ENCODE results near the gene PDE3A.
A peak's percentile ranks its signal among the peaks of the same experiment; 100 is the strongest.

Gene PDE3A

DNA sequence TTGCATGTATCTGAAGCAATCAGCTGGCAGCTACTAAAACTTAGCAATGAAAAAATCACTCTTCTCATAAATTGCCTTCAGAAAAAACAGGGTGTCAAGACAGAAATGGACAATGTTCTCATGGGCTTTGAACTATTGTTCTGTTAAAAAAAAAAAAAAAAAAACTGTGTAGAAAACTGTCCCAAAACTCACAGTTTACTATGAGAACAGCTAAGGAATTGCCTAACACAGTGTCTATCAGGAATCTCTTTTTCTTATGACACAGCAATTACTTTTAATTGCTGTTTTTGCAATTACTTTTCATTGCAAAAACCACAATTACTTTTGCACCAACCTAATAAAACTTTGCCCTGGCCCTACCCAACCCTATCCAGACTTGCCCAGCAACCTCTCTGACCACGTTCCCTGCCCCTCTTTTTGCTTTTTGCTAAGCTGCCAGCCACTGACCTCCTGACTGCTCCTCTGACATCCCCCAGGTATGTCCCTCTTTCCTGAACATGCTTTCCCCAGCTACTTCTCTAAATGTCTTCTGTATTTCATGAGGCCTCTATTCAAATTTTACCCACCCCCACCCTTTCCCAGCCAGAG is 258.8 kb downstream of the PDE3A start:
- FAIRE-seq: no peak

DNA sequence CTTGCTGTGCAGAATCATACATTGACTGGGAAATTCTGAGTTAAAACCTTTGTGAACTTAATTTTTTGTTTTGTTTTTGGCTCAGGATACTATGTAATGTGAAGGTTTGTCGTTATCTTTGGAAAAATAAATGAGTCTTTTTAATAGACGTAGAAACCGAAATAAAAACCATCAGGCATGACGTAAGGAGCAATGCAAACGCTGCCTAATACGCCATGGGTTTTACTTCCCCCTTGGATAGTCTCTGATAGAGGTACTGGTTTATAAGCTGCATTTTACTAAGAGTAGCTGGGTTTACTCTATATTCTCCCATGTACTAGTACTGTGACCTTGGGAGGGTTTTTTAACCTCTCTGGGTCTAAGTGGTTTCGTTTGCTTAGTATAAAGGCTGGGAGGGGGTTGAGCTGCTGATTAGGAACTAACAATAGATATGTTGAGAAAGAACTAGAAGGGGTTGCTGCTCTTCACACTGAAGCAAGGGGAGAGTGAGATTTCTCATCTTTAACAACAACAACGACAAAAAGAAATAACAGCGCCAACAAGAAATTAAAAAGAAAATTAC is 260.0 kb downstream of the PDE3A start:
- no peak for FAIRE-seq

DNA sequence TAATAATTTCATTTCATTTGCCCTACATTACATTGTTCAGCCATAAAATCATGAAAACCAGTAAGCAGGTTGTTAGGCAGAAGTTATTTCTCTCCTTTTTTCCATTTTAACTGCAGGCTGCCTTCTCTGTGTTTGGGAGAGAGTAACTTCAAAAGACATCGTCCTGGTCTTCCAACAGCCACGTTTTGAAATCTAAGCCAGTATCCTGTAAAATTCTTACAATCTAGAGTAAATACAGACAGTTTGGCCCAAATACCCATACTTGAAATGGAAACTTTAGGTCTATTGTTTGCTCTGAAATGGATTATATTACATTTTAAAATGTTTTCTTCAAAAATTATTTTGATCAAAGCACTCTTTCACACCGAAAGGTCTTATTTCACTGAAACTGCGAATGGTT is 260.7 kb downstream of the PDE3A start:
- FAIRE-seq: no peak

DNA sequence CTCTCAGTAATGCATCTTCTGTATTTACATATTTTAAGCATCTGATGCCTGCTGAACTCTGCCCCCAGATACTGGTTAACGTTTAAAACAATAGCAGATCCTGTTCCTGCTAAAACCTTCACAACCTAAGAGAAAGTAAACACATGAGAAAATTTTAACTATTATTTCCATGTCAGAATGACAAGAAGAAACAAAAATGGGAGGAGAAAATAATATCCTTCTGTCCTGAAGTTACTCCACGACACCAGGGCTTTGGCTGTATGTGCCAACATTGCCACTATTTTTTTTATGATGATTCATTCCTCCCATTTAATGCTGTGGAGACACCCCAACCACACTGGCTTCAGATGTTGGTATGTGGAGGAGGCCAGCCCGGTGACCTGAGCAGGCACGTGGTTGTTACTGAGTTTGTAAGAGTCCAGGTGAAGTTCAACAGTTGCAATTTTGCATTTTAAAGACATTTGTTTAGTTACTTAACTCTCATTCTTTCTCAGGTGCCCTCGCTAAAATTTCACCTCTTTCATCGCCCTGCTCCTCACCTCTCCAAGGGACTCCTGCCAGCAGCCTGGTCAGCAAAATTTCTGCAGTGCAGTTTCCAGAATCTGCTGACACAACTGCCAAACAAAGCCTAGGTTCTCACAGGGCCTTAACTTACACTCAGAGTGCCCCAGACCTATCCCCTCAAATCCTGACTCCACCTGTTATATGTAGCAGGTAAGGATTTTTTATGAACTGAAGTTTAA is 261.2 kb downstream of the PDE3A start:
- no peak for FAIRE-seq

DNA sequence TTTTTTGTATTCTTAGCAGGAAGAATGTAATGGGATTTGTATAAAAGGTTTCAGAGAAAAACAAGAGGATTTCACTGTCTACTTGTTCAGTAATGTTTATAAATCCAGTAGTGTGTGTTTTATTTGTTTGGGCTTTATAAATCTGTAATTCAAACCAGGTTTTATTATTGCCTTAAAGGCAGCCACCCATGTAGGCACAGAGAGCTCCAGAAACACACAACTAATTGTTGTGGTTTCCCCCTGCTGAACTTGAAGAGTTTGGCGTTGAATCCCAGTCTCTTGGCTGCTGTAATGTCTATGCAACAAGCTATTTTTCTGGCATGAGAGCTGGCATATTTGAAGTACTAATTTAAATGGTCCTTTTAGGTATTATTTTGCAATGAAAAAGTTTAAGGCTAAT is 263.4 kb downstream of the PDE3A start:
- FAIRE-seq: no peak

DNA sequence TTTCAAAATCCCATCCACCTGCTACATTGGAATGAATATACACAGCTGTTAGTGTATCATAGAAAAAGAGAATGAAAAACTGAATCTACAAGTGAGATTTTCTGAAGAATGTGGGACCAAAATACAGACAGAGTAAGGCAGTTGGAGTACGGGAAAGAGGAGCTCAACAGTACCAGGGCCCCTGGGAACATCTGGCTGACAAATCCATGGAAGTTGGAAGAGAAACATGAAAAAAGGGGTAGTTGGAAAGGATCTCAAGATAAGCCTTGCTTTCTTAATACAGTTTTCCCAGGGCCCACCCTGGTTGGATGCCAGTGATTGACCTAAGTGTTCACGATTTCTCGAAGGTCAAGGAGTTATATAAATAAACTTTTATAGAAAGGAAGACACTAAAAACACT is 272.8 kb downstream of the PDE3A start:
- FAIRE-seq: no peak

DNA sequence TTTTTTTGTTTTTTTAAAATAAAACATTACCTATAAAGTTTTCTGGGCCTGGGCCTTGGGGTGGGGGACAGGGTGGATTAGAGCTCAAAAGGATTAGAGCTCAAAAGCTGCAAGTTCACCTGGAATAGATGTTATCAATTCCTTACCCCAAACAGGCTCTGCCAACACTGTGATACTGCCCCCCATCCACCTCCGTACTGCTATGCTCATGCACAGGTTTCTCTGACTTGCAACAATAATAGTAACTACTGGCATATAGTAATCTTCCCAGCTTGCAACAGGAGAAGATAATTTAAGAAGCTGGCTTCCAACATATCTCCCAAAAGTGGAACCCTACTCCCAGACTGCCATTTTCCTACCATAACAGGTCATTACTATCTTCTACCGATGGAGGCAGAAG is 275.5 kb downstream of the PDE3A start:
- no peak for FAIRE-seq

DNA sequence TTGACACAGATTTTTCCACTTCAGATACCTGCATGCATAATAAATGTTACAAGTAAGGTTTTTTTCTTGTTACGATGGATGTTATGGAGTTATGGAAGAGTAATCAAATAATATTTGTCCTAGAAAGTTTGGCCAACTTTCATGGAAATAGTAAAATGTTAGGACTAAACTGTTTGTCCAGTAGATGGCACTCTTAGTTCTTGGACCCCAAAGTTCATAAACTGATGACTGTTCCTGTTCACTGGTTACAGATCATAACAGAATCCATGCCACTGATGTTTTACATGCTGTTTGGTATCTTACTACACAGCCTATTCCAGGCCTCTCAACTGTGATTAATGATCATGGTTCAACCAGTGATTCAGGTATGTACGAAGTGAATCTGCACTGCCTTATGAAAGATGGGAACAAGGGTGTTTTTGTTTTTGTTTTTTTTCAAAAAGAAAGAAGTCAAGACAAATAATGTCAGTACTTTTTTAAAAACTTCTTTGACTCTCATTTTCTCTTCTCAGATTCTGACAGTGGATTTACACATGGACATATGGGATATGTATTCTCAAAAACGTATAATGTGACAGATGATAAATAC is 278.0 kb downstream of the PDE3A start:
- peak; percentile 51 for FAIRE-seq

DNA sequence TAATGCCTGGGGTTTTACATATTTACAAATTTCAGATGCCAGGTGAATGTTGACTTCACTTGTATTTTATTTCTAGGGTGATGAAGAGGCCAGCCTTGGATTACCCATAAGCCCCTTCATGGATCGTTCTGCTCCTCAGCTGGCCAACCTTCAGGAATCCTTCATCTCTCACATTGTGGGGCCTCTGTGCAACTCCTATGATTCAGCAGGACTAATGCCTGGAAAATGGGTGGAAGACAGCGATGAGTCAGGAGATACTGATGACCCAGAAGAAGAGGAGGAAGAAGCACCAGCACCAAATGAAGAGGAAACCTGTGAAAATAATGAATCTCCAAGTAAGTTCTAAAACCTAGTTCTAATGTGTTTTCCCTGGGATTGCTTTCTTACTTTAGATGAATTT is 285.5 kb downstream of the PDE3A start:
- FAIRE-seq: no peak

DNA sequence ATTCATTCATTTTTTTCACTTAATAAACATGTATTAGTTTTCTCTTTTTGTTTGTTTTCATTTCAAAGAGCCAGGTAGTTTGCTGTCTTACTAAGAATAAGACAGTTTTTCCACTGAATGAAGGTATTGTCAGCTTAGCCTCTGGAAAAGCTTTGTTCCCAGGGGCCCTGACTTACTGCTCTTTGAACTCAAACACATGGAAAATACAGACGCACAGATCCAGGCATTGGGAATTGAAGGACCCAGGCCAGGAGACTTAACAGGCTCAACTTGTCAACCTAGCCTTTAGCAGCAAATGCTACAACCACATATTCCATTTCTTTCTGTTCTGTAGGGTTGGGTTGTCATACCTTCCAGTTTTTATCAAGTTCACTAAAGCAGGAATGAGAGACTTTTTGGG is 288.3 kb downstream of the PDE3A start:
- no peak for FAIRE-seq

DNA sequence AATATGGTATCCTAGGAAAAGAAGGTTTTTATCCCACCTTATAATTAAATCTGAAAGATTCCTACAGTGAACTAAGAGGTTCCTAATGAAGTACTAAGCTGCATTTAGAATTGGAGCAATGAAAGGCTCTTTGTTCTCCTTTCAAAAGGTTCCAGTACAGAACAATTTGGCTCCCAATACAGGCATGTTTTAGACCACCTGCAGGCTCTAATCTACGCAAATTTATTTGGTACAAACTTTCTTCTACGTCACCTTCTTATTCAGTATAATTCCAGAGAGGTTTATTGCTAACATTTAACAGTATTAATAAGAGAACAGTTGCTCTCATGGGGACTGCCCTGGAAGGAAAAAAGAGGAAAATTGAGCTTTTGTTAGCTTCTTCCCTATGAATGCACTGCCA is 289.2 kb downstream of the PDE3A start:
- no peak for FAIRE-seq

DNA sequence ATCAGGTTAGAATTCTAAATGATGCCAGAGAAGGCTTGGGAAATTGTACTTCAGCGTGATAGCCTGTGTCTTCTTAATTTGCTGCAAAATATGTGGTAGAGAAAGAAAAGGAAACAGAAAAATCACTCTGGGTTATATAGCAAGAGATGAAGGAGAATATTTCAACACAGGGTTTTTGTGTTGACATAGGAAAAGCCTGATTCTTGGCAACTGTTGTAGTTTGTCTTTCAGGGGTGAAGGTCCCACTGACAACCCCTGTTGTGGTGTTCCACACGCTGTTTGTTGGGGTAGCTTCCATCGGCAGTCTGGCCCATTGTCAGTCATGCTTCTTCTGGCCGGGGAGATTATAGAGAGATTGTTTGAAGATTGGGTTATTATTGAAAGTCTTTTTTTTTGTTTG is 313.0 kb downstream of the PDE3A start:
- no peak for FAIRE-seq

DNA sequence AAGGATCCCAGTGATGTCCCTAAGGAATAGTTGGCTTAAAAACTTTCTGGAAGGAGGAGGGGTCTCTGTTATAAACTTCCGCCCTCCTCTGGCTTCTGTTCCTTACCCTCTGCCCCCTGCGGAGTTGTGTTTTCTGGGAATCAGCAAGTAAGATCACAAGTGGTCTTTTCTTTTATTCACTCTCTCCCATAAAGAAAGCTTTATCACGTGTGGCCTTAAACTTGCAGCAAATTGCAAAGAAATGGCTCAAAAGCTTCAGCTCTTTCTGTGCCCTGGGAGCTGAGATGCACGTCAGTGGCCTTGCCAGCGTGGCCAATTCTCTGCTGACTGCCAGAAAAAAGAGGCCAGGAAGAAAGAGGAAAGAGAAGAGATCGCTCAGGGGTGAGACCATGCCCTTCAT is 326.9 kb downstream of the PDE3A start, which contains the start of gene SLCO1C1:
SLCO1C1 (plus strand) TSS at position 101 of the 400 bp plus-strand sequence. CDS start 4,245 bp downstream, outside the sequence.
- FAIRE-seq: no peak

DNA sequence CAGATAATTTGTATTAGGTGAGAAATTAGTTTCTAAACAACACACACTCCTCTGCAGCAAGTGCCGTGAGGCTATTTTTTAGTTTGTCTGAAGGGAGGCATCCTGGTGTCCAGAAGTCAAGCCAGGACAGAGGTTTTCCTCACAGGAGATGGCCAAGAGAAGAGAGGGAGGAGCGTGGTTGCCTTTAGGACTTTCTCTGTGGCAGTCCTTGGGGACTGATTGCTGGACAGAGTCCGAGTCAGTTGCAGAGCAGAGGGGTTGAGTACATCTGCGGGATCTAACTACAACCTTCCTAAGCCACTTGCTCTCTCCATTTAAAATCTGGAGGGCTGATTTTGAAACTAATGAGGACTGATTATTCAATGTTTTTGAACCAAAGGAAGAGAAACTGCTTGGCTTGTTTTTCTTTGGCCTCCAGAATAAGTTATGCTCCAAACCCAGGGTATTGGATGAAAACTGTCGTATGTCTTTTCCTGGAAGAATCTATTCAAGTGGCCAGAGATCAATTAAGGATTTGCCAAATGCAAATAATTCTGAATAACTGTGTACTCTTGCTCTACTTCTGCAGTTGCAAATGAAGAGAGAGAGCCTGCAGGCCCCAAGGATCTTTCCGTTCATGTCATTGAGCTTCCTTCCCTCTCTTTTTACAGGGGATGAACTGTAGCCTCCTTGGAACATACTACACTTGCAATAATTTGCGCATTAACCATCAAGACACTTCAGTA is 328.0 kb downstream of the PDE3A start:
- no peak for FAIRE-seq

DNA sequence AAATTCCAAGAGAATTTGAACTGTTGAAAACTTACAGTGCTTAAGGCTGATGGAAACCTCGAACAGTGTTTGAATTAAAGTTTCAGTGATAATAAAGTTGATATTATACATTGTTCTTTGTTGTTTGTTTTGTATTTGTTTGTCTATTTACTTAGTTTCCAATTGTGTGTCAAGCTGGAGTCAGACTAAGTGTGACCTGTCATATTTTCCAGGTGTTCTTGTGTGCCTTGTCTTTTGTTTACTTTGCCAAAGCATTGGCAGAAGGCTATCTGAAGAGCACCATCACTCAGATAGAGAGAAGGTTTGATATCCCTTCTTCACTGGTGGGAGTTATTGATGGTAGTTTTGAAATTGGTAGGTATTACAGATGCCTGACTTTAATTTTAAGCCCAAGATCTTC is 332.8 kb downstream of the PDE3A start:
- FAIRE-seq: no peak

DNA sequence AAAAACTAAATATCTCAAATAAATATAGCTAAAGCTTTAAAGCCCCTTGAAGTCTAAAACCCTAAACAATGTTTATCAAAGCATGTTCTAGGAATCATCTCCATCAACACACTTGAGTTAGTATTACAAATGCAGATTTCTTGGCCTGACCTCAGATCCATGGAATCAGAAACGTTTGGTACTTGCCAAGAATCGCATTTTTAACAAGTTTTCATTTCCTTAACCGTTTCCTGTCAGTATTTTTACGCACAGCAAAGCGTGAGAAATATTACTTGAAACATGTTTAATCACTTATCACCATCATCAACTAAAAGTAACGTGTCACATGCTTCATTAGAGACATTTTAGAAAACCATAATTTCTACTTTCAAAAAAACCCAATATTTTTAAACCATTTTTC is 336.5 kb downstream of the PDE3A start:
- no peak for FAIRE-seq

DNA sequence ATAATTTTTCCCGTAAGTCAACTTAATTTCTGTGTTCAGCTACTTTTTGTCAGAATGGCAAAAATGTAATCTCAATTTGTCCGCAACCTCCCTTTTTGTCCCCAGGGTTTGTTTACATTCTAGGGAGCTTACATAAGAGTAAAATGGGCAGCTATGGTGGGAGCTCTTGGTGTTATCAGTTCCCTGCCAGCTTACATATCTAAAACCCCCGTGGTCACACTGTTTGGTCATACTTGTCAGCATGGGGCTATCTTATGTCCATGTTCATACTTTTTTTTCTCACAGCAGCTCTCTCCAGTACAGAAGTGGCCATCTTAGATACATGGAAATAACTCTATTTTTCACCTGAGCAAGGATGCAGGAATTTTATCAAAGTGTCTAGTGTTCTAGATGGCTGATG is 343.5 kb downstream of the PDE3A start:
- FAIRE-seq: no peak

DNA sequence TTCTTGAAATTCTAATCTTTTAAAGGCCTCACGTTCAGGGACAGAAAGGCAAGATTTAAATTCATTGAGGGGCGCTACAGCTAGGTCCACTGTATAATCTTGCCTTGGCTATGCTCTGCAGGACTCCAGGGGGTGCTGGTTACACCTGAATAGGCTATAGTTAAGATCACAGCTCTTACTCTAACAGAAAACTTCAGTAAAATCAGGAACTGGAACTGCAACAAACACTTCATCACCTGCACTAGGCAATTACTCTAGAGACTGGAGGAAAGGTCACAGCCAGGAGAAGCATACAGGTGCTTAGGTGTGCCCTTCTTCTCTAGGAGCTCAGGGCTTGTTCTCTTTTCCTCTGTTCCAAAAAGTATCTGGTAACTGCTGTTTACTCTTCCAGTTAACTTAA is 347.7 kb downstream of the PDE3A start:
- no peak for FAIRE-seq

DNA sequence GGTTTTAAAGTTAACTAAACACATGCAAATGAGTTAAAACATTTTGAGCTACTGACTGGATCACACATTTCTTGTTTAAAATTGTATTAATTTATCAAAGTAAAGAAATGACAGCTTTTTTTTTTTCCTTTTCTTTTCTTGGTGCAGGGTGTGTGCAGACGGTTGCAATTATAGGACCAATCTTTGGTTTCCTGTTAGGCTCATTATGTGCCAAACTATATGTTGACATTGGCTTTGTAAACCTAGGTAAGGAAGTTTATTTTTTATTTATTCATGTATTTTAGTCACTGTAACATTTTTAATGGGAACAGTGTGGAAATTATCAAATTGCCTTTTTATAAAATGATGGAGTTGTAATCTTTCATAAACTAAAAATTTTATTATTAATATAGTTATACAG is 348.6 kb downstream of the PDE3A start:
- FAIRE-seq: peak; percentile 58

DNA sequence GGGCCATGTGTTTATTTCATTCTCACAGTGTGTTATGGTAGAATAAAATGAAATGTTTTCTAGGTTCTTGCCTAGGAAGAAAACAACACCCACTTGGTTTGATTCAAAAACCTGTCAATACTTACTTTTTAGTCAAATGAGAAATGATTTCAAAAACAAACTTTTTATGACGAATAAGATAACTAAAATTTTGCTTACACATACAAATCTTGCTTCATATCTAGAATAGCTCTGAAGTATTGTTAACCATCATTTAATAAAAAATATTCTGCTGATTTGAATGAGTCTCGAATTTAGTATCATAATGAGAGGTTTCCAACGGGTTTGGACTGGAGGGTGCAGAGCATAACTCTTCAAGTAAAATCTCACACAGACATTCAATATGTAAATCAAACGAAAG is 350.0 kb downstream of the PDE3A start:
- FAIRE-seq: no peak

DNA sequence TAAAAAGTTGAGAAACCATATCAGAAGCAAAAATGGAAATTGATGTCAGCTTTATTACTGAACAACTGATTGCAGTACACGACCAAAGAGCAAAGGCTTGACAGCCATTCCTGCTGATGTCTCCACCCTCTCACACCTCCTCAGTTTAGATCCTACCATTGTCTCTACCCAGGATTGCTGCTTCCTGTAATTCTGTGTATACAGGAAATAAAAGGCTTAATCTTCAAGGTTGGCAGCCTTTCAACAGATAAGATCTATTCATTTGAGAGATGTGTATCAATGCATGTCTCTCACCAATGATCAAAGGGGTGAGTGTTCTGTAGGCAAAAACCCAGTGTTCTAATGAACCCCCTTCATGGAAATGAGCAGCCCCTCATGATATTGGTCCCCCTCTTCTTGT is 353.8 kb downstream of the PDE3A start:
- no peak for FAIRE-seq

DNA sequence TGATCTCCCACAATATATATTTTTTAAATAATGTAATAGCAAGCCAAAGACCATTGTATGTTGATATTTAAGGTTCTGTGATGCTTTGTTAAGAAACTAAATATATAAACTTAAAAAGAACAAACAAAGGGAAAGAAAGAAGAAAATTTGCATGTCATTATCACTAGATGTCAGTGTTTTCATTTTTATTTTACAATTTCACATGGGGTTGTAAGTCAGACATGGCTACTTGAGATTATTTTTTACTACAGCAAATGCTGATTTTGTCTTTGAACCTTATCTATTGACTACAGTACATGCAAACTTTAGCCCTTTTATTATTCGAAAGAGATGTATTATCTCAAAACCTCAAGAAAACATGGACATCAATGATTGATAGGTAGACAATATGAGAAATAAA is 362.9 kb downstream of the PDE3A start:
- FAIRE-seq: no peak
